DMS53 treated with DMSO at 0.1 percent for 48 hours (cell line): ENCODE measurements around the gene CCIN.
"Not testable (repeated sequence)": the region's sequence is repeated elsewhere in the genome, so short reads cannot be mapped to it uniquely, and the experiment has no call there.

Experiments used
- DNase-seq: peaks from one replicate; lab custom pipeline; 2025; ENCODE audit not compliant: unreplicated experiment; lab: John Stamatoyannopoulos, UW

The CCIN gene

GRCh38 chr9:36169166-36169565 lies at the start of gene CCIN:
Gene CCIN, plus strand, starts transcription at chr9:36169388. Its CDS starts 115 bp downstream, at chr9:36169503.
- DNase-seq = no peak

GRCh38 chr9:36119476-36119875 lies 49.7 kb upstream of the CCIN start:
- no peak for DNase-seq

GRCh38 chr9:36120705-36121104 lies 48.5 kb upstream of the CCIN start:
- DNase-seq = no peak

GRCh38 chr9:36121971-36122370 lies 47.2 kb upstream of the CCIN start:
- no peak for DNase-seq

GRCh38 chr9:36123515-36123914 lies 45.7 kb upstream of the CCIN start:
- DNase-seq = no peak

- DNase-seq = no peak
These were observed 43.9 kb upstream of the CCIN start for GRCh38 chr9:36125062-36125855.

- DNase-seq = no peak
These were observed 43.0 kb upstream of the CCIN start for GRCh38 chr9:36126016-36126730.

- DNase-seq = no peak
These were observed 41.4 kb upstream of the CCIN start for GRCh38 chr9:36127652-36128244.

GRCh38 chr9:36128349-36128748 lies 40.8 kb upstream of the CCIN start:
- no peak for DNase-seq

- no peak for DNase-seq
These were observed 40.0 kb upstream of the CCIN start for GRCh38 chr9:36129139-36129538.

- DNase-seq = not testable (repeated sequence)
These were observed 37.5 kb upstream of the CCIN start for GRCh38 chr9:36131666-36132065.

GRCh38 chr9:36132086-36132485 lies 37.1 kb upstream of the CCIN start:
- no peak for DNase-seq

- no peak for DNase-seq
These were observed 34.3 kb upstream of the CCIN start for GRCh38 chr9:36134761-36135505.

- no peak for DNase-seq
These were observed 33.4 kb upstream of the CCIN start for GRCh38 chr9:36135741-36136271.

GRCh38 chr9:36136272-36136893 lies 32.8 kb upstream of the CCIN start, which contains the start of gene GLIPR2:
Gene GLIPR2, plus strand, starts transcription at chr9:36136733. Its CDS starts 46 bp downstream, at chr9:36136779.
- DNase-seq = peak; percentile 32

GRCh38 chr9:36136894-36137391 lies 32.2 kb upstream of the CCIN start:
- no peak for DNase-seq

GRCh38 chr9:36137392-36138004 lies 31.7 kb upstream of the CCIN start:
- no peak for DNase-seq

GRCh38 chr9:36138496-36138895 lies 30.7 kb upstream of the CCIN start:
- DNase-seq = no peak

- no peak for DNase-seq
These were observed 30.3 kb upstream of the CCIN start for GRCh38 chr9:36138901-36139300.
